Omental fat pad (tissue), 4 donors: Measurements from ENCODE around the gene CEP131. TPM values are rescaled to one million over a fixed set of nuclear protein-coding genes. Genes with fewer than 3 reads are reported as not detected.

ENCODE experiments used
- ATAC-seq: fragments of 150-250 bp; one replicate; pipeline ENCODE4 v1.9.1; 2016; ENCODE audit warnings: mild to moderate bottlenecking, moderate library complexity; ENCODE audit not compliant: low FRiP score
- DNase-seq: peaks from one replicate; pipeline ENCODE4 v3.0.0-alpha.2; 2019; ENCODE audit warnings: low spot score
- CTCF ChIP-seq, 3 donors: fragments of 450-650 bp; IDR thresholded peaks; one replicate each; pipeline ENCODE4 v1.5.1; 2016 to 2017; ENCODE audit warnings: antibody characterized with exemption in 3 of 3, mild to moderate bottlenecking in 3 of 3, moderate library complexity in 2 of 3
- total RNA-seq, 4 donors: library from RNA; depleted of rRNA; stranded (reverse); fragments of >200 nt; gene quantifications; one replicate each; pipeline ENCODE4 v1.1.0, GENCODE V29; 2016

Gene CEP131
- total RNA-seq, 4 donors from 2014 or later = 3.0 to 11.5 (median 5.6) TPM

- TF ChIP-seq CTCF (IDR thresholded peaks at IDR 0.05) = no peak
- DNase-seq = no peak
- ATAC-seq = no peak
Observed at GRCh38 chr17:81166033-81166492, 56.7 kb downstream of the CEP131 start, which contains the start of gene AATK. TSS of gene AATK (minus strand) at chr17:81166221. CDS start at chr17:81165992, 229 bp downstream.

GRCh38 chr17:81165246-81166032, 57.3 kb downstream of the CEP131 start, which contains the start of gene PVALEF:
TSS of gene PVALEF (plus strand) at chr17:81165507. CDS start at chr17:81181227, 15,720 bp downstream.
- ATAC-seq (no peak), DNase-seq (no peak)
- TF ChIP-seq CTCF (IDR thresholded peaks at IDR 0.05) = no peak

GRCh38 chr17:81164371-81165245, 58.2 kb downstream of the CEP131 start:
- ATAC-seq = no peak
- DNase-seq = no peak
- TF ChIP-seq CTCF (IDR thresholded peaks at IDR 0.05) = no peak

- TF ChIP-seq CTCF (IDR thresholded peaks at IDR 0.05) = no peak
- ATAC-seq = no peak
- no peak for DNase-seq
Observed at GRCh38 chr17:81163703-81164370, 58.9 kb downstream of the CEP131 start.

GRCh38 chr17:81163051-81163695, 59.6 kb downstream of the CEP131 start:
- DNase-seq = no peak
- ATAC-seq = no peak
- TF ChIP-seq CTCF (IDR thresholded peaks at IDR 0.05) = no peak

- DNase-seq = no peak
- ATAC-seq = no peak
- TF ChIP-seq CTCF (IDR thresholded peaks at IDR 0.05) = no peak
Observed at GRCh38 chr17:81162491-81162890, 60.3 kb downstream of the CEP131 start.
